Measurements from ENCODE around the gene AMZ2. TPM values are rescaled to one million over a fixed set of nuclear protein-coding genes. Genes with fewer than 3 reads are reported as not detected.
"Not testable (repeated sequence)": the region's sequence is repeated elsewhere in the genome, so short reads cannot be mapped to it uniquely, and the experiment has no call there.

Gene AMZ2
- total and polyA plus RNA-seq, 8 donors, result 1.2 to 73.2 (median 41.5) TPM

DNA sequence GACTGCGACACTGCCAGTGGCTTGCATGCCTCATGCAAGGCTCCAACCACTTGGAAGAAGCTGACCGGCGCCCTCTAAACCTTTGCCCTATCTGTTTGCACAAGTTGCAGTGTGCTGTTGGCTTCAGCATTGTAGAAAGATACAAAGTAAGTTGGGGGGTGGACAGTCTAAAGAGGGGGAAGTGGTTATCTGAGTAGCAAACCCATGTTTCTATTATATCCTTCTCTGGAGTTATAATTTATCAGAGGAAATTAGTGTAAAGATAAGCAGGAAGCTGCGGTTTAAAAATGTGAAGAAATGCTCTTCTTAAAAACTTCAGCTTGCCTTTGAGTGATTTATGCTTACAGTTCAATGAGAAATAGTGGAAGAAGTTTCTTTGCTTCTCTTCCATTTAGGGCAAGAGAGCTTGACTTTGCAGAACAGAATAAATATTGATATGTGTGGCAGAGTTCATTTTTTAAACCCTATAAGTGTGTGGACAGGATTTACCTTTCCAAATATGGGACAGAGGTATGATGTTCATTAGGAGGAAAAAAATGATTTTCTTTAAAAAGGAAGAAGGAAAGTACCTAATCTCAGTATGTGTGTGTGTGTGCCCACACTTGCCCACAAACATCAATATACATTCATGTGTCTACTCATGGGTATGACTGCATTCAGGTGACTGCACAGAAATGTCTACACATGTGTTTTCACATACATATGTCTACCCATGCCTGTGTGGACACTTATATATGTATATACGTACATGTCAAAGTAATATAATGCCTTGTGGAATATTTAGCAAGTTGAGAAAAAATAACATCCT lies 8.1 kb downstream of the AMZ2 start:
- 39 to 60% (median 50%) methylated on average over 5 of the region's 5 CpGs for WGBS, 5 donors
- TF ChIP-seq CTCF (IDR thresholded peaks at IDR 0.05) (no peak), POLR2A (IDR thresholded peaks at IDR 0.05) (no peak), EP300 (IDR thresholded peaks at IDR 0.05) (no peak), POLR2AphosphoS5 (IDR thresholded peaks at IDR 0.05) (no peak)
- Histone ChIP-seq H3K4me3 (no peak overlapping the region), H3K27ac (peak overlapping the region in 3 of 5 donors; percentile 24 to 56 (median 29)), H3K27me3 (no peaks in the 10 kb centered on the region), H3K4me1 (peaks cover 0 to 44% (median 20%) of the 10 kb centered on the region in 4 donors), H3K9me3 (no peaks in the 10 kb centered on the region), H3K36me3 (peaks cover 3 to 58% (median 51%) of the 10 kb centered on the region in 4 donors)
- intact Hi-C loops (cut with DNase I; ENCODE audit: low total_unique reads), result no loop called here
- DNase-seq, result no peak

GRCh38 chr17:68256701-68257100 lies 8.9 kb downstream of the AMZ2 start:
- Histone ChIP-seq H3K4me1 (peaks cover 0 to 44% (median 20%) of the 10 kb centered on the region in 4 donors), H3K36me3 (peaks cover 3 to 54% (median 44%) of the 10 kb centered on the region in 4 donors), H3K27ac (peak overlapping the region in 1 of 5 donors; percentile 4)
- H3K27me3 ChIP-seq; H3K4me3 ChIP-seq; DNase-seq; intact Hi-C loops (cut with DNase I; ENCODE audit: low total_unique reads); H3K9me3 ChIP-seq: not testable (repeated sequence)
- 78 to 84% (median 82%) methylated on average over 5 of the region's 5 CpGs for WGBS, 5 donors

- peak overlapping the region in 3 of 5 donors; percentile 57 to 81 (median 80) for H3K27ac ChIP-seq
- TF ChIP-seq POLR2AphosphoS5 (IDR thresholded peaks at IDR 0.05) (no peak), POLR2A (IDR thresholded peaks at IDR 0.05) (no peak), CTCF (IDR thresholded peaks at IDR 0.05) (no peak)
- peaks cover 3 to 41% (median 37%) of the 10 kb centered on the region in 4 donors for H3K36me3 ChIP-seq
- intact Hi-C loops (cut with DNase I; ENCODE audit: low total_unique reads), result no loop called here
- no peaks in the 10 kb centered on the region for H3K27me3 ChIP-seq
- DNase-seq, result no peak
- no peaks in the 10 kb centered on the region for H3K9me3 ChIP-seq
- peaks cover 0 to 47% (median 23%) of the 10 kb centered on the region in 4 donors for H3K4me1 ChIP-seq
- H3K4me3 ChIP-seq, result no peak overlapping the region
Observed at GRCh38 chr17:68257934-68258333, 10.1 kb downstream of the AMZ2 start.

DNA sequence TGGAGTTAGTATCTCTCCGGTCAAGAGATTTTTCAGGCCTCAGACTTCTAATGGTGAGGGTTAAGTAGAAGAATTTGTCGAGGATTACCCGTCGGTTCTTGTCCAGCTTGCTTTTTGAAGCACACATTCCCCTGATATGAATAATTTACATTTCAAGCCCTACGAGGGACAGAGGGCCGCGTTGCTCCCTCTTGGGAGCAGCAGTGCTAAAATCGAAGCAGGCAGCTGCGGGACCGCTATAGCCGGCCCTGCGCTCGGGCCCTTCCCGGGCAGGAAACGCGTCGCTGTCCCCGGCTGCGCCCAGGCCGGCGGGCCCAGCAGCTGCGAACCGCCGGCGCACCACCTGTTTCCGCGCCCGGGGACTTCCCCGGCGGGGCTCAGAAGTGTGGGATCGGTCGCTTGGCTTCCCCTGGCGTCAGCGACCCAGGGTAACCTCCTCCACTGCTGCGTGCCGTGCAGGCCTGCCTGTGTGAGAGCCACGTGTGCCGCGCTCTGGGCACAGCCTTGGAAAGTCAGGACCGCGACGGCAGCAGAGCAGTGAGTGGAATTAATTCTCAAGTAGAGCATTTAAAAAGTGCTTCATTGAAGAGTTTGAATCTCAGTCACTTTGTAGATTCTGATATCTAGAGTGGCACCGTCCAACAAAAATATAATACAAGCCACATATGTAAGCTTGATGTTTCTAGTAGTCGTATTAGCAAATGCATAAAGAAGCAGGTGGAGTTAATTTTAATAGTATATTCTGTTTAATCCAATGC lies 11.2 kb downstream of the AMZ2 start:
- H3K4me1 ChIP-seq, result peaks cover 0 to 54% (median 29%) of the 10 kb centered on the region in 4 donors
- H3K36me3 ChIP-seq, result peaks cover 3 to 32% (median 31%) of the 10 kb centered on the region in 4 donors
- H3K9me3 ChIP-seq; H3K27me3 ChIP-seq; intact Hi-C loops (cut with DNase I; ENCODE audit: low total_unique reads): not testable (repeated sequence)
- H3K27ac ChIP-seq, result peak overlapping the region; percentile 54 to 81 (median 79)
- peak overlapping the region in 2 of 4 donors; percentile 6 to 26 for H3K4me3 ChIP-seq
- WGBS, 5 donors, result 6 to 12% (median 12%) methylated on average over 19 to 38 of the region's 44 CpGs
- TF ChIP-seq POLR2AphosphoS5 (IDR thresholded peaks at IDR 0.05), result peak in 2 of 3 donors; percentile 59 to 65
- DNase-seq, result peak; percentile 46 to 89

DNA sequence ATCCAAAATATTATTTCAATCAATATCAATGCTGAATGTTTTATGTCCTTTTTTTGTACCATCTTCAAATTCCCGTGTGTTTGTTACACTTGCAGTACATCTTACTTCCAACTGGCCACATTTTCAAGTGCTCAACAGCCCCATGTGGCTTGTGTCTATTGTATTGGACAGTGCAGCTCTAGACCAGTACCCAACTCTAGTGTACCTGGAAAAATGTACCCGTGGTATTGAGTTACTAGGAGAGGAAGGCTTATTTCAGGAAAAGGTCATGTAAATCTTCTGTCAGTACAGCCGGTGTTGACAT lies 11.8 kb downstream of the AMZ2 start:
- DNase-seq; intact Hi-C loops (cut with DNase I; ENCODE audit: low total_unique reads); H3K9me3 ChIP-seq; H3K27me3 ChIP-seq: not testable (repeated sequence)
- peak overlapping the region in 2 of 4 donors; percentile 6 to 26 for H3K4me3 ChIP-seq
- peaks cover 3 to 27% (median 26%) of the 10 kb centered on the region in 4 donors for H3K36me3 ChIP-seq
- peak overlapping the region in 4 of 5 donors; percentile 31 to 81 (median 68) for H3K27ac ChIP-seq
- H3K4me1 ChIP-seq, result peaks cover 0 to 54% (median 29%) of the 10 kb centered on the region in 4 donors
- 25 to 59% (median 38%) methylated on average over 3 of the region's 3 CpGs for WGBS, 5 donors
